Raji (cell line): Measurements from ENCODE around the gene MROH2A.

Source experiments
- POLR2A ChIP-seq: IDR thresholded peaks from 2 replicates; pipeline ENCODE4 v1.6.1; 2011; ENCODE audit warnings: low read depth, low read length, control low read depth; ENCODE audit not compliant: insufficient read depth

The MROH2A gene

GRCh38 chr2:233794128-233794658, 16.1 kb downstream of the MROH2A start:
- TF ChIP-seq POLR2A, result no peak

GRCh38 chr2:233795735-233796171, 17.6 kb downstream of the MROH2A start:
- TF ChIP-seq POLR2A, result no peak

GRCh38 chr2:233796254-233796653, 18.1 kb downstream of the MROH2A start:
- TF ChIP-seq POLR2A, result no peak

- no peak for TF ChIP-seq POLR2A
Observed at GRCh38 chr2:233798335-233799086, 20.4 kb downstream of the MROH2A start.

GRCh38 chr2:233799087-233799665, 21.0 kb downstream of the MROH2A start:
- TF ChIP-seq POLR2A, result no peak

GRCh38 chr2:233799716-233800115, 21.6 kb downstream of the MROH2A start:
- TF ChIP-seq POLR2A, result no peak

- TF ChIP-seq POLR2A, result no peak
Observed at GRCh38 chr2:233800208-233800607, 22.1 kb downstream of the MROH2A start.

GRCh38 chr2:233801357-233802131, 23.4 kb downstream of the MROH2A start:
- no peak for TF ChIP-seq POLR2A

- no peak for TF ChIP-seq POLR2A
Observed at GRCh38 chr2:233802132-233802815, 24.1 kb downstream of the MROH2A start.

GRCh38 chr2:233803292-233803911, 25.3 kb downstream of the MROH2A start:
- no peak for TF ChIP-seq POLR2A

GRCh38 chr2:233803994-233804393, 25.9 kb downstream of the MROH2A start:
- TF ChIP-seq POLR2A, result no peak

GRCh38 chr2:233807215-233807865, 29.2 kb downstream of the MROH2A start:
- TF ChIP-seq POLR2A, result no peak

GRCh38 chr2:233807966-233808935, 30.1 kb downstream of the MROH2A start:
- TF ChIP-seq POLR2A, result no peak

GRCh38 chr2:233810385-233810784, 32.3 kb downstream of the MROH2A start:
- TF ChIP-seq POLR2A, result no peak

GRCh38 chr2:233811087-233811486, 33.0 kb downstream of the MROH2A start:
- TF ChIP-seq POLR2A, result no peak
